ENCODE results near the gene DDX4.
"Not testable (repeated sequence)": the region's sequence is repeated elsewhere in the genome, so short reads cannot be mapped to it uniquely, and the experiment has no call there.

Gene DDX4

GRCh38 chr5:55724281-55724680 is 13.6 kb upstream of the DDX4 start:
- no peak for DNase-seq (ENCODE audit: low spot score)

DNA sequence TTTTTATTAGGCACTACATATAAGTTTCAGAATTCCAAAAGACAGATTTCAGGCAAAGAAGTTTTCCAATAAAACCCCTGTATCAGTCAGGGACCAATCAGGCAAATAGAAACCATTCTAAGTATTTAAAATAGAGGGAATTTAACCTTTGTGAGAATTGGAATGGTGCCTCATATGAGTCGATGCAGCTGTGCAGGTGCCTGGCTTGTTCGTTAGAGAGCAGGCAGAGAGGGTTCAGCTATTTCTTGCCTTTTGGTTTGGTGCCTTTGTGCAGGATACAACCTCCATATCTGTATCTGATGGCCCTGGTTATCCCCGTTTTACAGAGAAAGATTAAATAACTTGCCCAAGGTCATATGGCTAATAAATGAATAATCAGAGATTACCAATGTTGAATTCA is 6.0 kb upstream of the DDX4 start:
- DNase-seq (ENCODE audit: low spot score): no peak

- no peak for DNase-seq (ENCODE audit: low spot score)
Measured at GRCh38 chr5:55732585-55732984, 5.3 kb upstream of the DDX4 start.

- no peak for DNase-seq (ENCODE audit: low spot score)
Measured at GRCh38 chr5:55734658-55735057, 3.2 kb upstream of the DDX4 start.

DNA sequence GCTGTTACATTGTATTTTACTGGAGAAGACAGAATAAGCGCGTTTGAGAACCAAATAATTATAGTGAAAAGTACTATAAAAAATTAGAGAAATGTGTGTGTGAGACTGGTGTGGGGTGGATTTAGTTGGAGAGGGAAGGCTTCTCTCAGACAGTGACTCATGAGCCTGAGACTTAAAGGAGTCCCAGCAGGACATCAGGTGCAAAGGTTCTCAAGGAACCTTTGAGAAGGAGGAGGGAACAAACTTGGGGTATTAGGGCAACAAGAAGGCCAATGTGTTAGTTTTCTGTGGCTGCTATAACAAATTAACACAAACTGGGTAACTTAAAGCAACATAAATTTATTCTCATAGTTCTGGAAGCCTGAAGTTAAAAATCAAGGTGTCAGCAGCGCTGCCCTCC is 4.9 kb downstream of the DDX4 start:
- no peak for DNase-seq (ENCODE audit: low spot score)

GRCh38 chr5:55747778-55748318 is 10.0 kb downstream of the DDX4 start:
- no peak for DNase-seq (ENCODE audit: low spot score)

DNA sequence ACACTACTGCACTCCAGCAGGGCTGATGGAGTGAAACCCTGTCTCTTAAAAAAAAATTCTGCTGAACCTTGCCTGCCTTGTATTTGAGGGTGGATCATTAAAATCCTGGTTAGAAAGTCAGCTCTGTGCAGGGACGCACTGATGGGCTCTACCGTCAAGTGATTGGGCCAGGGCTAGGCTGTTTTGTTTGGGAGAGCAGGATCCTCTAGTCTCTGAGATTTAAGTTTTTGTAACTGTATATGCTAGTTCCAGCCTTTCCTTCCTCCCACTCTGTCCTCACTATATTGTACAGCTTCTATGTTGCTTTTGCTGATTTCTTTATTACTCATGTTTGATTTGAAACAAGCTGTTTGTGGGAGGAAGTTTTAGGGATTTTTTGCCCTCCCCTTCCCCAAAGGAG is 11.5 kb downstream of the DDX4 start:
- no peak for DNase-seq (ENCODE audit: low spot score)

GRCh38 chr5:55750063-55750462 is 12.2 kb downstream of the DDX4 start:
- DNase-seq (ENCODE audit: low spot score): no peak

DNA sequence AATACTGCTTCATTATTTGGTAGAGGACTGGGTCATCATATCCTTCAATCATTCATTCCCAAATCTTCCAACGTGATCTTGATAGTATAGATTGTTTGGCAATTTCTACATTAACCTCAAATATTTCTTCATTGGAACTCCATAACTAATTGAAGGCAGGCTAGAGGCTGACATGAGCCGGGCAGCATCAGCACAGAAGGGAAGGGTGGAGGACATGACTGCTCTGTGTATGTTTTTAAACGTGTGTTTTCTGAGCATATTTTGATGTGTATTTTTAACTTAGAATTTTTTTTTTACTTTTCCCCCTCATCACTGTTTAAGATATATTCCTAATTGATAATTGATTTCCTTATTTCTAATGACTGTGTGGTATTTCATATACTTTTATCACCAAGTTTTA is 12.6 kb downstream of the DDX4 start:
- DNase-seq (ENCODE audit: low spot score): no peak

- no peak for DNase-seq (ENCODE audit: low spot score)
Measured at GRCh38 chr5:55758231-55758630, 20.4 kb downstream of the DDX4 start.

DNA sequence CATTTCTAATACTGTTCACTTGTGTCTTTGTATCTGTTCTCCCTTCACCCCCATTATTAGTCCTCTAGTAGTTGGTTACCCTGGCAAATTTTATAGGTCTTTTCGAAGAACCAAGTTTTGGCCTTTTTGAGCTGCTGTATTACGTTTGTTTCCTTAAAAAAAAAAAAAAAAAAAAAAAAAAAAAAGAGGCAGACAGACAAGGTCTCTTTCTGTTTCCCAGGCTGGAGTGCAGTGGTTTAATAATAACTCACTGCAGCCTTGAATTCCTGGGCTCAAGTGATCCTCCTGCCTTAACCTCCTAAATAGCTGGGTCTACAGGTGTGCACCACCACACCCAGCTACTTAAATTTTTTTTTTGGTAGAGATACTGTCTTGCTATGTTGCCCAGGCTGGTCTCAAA is 20.9 kb downstream of the DDX4 start:
- no peak for DNase-seq (ENCODE audit: low spot score)

DNA sequence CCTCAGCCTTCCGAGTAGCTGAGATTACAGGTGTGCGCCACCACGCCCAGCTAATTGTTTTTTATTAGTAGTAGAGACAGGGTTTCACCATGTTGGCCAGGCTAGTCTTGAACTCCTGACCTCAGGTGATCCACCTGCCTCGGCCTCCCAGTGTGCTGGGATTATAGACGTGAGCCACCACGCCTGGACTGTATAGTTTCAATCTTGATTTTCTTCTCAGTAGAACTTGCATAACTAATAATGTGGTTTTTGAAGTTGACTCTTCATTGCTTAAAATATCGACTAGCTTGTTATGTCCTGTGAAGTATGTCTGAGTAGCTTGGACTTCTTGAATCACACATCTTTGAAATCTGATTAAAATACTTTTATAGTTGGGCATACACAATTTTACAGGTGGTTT is 23.9 kb downstream of the DDX4 start:
- not testable (repeated sequence) for DNase-seq (ENCODE audit: low spot score)

GRCh38 chr5:55763746-55764420 is 26.0 kb downstream of the DDX4 start:
- no peak for DNase-seq (ENCODE audit: low spot score)

DNA sequence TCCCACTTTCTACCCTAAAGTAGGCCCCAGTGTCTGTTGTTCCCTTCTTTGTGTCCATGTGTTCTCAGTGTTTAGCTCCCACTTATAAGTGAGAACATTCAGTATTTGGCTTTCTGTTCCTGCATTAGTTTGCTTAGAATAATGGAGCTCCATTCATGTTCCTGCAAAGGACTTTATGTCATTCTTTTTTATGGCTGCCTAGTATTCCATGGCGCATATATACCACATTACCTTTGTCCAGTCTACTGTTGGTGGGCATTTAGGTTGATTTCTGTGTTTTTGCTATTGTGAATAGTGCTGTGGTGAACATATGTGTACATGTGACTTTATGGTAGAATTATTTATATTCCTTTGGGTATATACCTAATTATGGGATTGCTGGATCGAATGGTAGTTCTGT is 30.4 kb downstream of the DDX4 start:
- DNase-seq (ENCODE audit: low spot score): no peak

GRCh38 chr5:55771175-55771655 is 33.4 kb downstream of the DDX4 start:
- no peak for DNase-seq (ENCODE audit: low spot score)

GRCh38 chr5:55773057-55773456 is 35.2 kb downstream of the DDX4 start:
- no peak for DNase-seq (ENCODE audit: low spot score)

DNA sequence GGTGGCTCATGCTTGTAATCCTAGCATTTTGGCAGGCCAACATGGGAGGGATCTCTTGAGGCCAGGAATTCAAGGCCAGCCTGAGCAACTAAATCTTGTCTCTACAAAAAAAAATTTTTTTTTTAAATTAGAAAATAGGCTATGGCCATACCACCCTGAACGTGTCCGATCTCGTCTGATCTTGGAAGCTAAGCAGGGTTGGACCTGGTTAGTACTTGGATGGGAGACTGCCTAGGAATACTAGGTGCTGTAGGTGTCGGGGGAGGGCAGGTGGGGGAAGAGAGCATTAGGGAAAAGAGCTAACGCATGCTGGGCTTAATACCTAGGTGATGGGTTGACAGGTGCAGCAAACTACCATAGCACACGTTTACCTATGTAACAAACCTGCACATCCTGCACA is 39.5 kb downstream of the DDX4 start:
- no peak for DNase-seq (ENCODE audit: low spot score)

DNA sequence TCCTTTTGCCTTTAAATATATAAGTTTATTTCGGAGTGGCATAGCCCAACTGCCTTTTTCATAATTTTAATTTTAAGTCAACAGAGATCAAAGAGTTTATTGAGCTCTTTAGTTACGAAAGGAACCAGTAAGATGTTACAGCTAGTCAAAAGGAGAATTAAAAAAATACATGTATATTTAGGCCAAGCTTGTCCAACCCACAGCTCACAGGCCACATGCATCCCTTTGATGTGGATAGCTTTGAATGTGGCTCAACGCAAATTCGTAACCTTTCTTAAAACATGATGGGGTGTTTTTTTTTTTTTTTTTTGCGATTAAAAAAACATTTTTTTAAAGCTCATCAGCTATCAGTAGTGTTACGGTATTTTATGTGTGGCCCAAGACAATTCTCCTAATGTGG is 63.1 kb downstream of the DDX4 start:
- DNase-seq (ENCODE audit: low spot score): no peak

- not testable (repeated sequence) for DNase-seq (ENCODE audit: low spot score)
Measured at GRCh38 chr5:55808814-55809213, 71.0 kb downstream of the DDX4 start.

GRCh38 chr5:55815939-55816338 is 78.1 kb downstream of the DDX4 start:
- DNase-seq (ENCODE audit: low spot score): not testable (repeated sequence)

DNA sequence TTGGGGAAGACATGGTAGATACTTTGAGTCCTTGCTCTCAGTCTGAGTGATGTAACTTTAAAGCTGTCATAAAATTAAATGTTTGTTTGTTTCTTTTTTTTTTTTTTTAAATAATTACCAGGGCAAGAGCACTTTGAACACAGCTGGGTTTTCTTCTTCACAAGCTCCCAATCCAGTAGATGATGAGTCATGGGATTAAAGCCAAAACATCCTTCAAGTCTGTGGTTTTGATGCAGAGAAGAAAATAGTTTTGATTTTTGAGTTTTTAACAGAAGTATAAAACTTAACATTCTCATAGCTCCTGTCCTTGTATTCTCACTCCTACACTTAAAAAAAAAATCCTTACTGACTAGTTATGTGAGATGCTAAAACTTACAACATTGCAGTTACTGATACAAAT is 78.5 kb downstream of the DDX4 start:
- DNase-seq (ENCODE audit: low spot score): no peak

DNA sequence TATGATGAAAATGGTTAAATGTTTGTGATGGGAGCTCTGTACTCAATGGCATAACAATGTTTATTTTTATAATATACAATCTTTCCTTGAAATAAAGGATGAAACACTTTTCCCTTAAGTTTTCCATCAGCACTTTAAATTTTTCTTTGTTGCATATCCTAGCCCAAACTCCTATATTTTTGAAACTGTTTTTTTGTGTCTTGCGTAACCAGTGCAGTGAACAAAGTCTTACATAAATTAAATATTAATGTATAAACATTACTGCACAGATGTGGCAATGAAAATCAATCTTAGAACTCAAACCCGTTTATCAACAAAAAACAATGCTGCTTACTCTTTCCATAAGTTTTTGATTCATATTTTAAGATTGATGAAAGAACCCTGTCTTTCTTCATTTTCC is 79.2 kb downstream of the DDX4 start:
- no peak for DNase-seq (ENCODE audit: low spot score)

- no peak for DNase-seq (ENCODE audit: low spot score)
Measured at GRCh38 chr5:55820488-55820887, 82.6 kb downstream of the DDX4 start.
